ENCODE measurements around the gene ADGRV1.
"Not testable (repeated sequence)": the region's sequence is repeated elsewhere in the genome, so short reads cannot be mapped to it uniquely, and the experiment has no call there.

Gene ADGRV1

DNA sequence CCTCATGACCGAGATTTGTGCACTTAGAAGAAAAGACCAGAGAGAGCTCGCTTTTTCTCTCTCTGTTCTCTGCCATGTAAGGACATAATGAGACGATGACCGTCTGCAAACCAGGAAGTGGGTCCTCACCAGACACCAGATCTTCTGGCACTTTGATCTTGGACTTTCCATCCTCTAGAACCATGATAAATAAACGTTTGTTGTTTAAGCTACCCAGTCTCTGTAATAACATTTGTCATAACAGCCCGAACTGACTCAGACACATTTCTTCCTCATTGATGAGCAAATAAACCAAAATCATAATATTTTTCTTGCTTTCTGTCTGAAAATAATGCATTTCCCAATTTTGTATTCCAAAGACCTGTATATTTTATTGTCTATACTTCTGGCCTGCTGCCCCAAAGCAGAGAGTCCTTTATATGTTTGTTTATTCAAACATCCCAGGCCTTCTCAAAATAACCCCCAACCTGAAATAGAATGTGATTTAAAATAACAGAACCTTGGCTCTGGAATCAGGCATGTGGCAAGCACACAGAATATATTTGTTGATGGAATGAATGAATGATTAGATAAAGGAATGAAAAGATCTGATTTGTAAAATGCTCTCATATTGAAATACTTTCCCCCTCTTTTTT is 396.5 kb downstream of the ADGRV1 start:
- no peak for DNase-seq

GRCh38 chr5:90956511-90957097 is 398.0 kb downstream of the ADGRV1 start:
- no peak for DNase-seq

DNA sequence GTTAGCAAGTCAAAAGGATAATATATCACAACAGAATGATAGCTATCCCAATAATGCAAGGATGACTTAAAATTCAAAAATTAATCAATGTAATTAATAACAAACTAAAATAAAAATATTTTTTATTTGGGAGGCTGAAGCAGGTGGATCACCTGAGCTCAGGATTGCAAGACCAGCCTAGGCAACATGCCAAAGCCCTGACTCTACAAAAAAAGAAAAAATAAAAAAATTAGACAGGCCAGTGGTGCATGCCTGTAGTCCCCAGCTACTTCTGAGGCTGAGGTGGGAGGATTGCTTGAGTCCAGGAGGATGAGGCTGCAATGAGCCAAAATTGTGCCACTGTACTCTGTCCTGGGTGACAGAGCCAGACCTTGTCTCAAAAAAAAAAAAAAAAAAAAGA is 399.3 kb downstream of the ADGRV1 start:
- no peak for DNase-seq

GRCh38 chr5:90959262-90959661 is 400.7 kb downstream of the ADGRV1 start:
- DNase-seq, result no peak

- no peak for DNase-seq
Measured at GRCh38 chr5:90962481-90962880, 403.9 kb downstream of the ADGRV1 start.

DNA sequence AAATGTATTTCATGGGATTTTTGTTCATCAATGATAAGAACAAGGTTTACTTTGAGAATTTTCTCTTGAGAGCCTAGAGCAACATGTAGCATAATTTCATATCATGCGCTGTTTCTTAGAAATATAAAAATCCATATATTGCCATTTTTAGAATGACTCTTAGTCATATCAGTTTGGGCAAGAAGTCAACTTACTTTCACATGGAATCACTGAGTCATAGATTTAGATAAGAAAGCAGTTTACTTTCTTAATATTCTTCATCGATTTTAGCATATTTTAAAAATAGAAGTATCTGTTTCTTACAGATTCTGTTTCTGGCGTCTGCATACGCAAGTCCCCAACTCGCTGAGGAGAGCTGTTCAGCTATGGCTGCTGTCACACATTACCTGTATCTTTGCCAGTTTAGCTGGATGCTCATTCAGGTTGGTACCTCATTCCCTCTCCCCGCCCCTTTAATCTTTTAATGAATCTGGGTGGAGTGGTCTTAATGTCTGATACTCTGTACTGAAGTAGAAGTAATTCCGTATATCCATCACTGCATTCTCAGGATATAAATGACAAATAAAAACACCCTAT is 406.6 kb downstream of the ADGRV1 start:
- no peak for DNase-seq

DNA sequence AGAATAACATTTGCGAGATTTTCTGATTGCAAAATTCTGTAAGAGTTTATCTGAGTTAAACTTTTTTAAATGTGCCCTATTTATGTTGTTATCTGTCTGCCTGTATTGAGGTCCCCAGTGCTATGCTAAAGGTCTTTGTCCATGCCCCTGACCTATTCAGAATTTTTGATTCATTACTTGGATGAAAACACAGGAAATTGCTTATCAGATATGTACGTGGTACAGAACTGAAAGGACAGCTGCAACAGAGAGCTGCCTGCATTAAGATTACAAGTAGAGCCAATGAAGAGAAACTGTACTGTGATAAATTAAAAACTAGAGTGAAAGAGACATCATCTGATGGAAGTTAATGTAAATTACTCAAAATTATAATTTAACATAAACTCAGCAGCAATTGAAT is 408.8 kb downstream of the ADGRV1 start:
- DNase-seq, result no peak

- no peak for DNase-seq
Measured at GRCh38 chr5:90967851-90968250, 409.3 kb downstream of the ADGRV1 start.

- DNase-seq, result no peak
Measured at GRCh38 chr5:90968319-90968718, 409.7 kb downstream of the ADGRV1 start.

GRCh38 chr5:90969945-90970344 is 411.3 kb downstream of the ADGRV1 start:
- DNase-seq, result not testable (repeated sequence)

- no peak for DNase-seq
Measured at GRCh38 chr5:90981177-90981576, 422.6 kb downstream of the ADGRV1 start.

- DNase-seq, result no peak
Measured at GRCh38 chr5:90981821-90982220, 423.2 kb downstream of the ADGRV1 start.

DNA sequence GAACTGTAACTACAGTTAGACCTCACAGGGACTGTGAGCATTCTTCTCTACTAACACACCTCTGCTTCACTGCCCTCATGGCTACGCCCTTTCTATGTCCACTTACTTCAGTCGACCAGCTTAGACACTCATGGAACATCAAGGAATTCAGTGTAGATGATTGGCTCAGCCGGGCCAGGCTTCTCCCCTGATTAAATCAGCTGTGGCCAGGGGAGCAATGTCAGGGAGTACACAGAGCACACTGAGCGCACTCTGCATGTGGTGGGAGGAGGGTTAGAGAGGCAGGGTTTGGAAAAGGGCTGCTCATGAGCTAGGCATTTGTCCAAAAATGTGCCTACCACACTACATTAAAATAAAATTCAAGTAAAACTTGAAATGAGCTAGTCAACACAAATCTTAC is 424.0 kb downstream of the ADGRV1 start:
- no peak for DNase-seq

GRCh38 chr5:90983148-90983547 is 424.6 kb downstream of the ADGRV1 start:
- no peak for DNase-seq

DNA sequence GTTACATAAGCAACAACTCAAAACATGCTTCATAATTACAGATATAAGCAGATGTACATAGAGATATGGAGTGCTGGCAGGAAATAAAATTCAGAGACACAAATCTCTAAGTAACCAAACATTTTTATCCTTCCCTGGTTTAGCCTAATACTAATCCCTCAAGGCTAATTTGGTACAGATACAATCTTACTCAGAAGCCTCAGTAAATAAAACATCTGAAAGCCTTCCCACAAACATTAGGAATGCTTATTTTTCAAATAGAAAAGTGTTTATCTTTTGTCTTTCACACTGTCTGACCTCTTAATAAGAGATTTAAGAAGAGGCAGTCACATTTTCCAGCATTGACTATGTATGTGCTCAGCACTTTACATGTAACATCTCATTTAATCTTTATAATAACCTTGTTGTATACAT is 425.1 kb downstream of the ADGRV1 start:
- no peak for DNase-seq

GRCh38 chr5:90985341-90985740 is 426.7 kb downstream of the ADGRV1 start:
- DNase-seq, result no peak

GRCh38 chr5:90987726-90988125 is 429.1 kb downstream of the ADGRV1 start:
- DNase-seq, result no peak

- no peak for DNase-seq
Measured at GRCh38 chr5:90991201-90991600, 432.6 kb downstream of the ADGRV1 start.

DNA sequence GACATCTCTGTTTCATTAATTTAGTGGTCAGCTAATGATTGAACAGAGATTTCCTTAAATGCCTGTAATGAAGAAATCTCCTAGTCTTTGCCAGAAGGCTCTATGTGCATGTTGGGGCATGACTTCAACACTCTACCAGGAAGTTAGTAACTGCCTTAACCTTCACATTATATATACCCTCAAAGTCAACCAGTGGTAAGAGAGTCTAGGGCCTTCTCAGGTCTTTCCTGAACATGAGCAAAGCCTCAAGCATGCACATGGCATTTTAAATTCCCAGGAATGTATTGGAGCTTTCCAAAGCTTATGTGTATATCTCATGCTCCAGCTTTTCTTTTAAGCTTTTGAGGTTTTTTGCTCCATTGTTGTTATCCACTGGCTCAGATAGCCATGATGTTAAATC is 436.2 kb downstream of the ADGRV1 start:
- DNase-seq, result no peak

- DNase-seq, result no peak
Measured at GRCh38 chr5:90996089-90996488, 437.5 kb downstream of the ADGRV1 start.

GRCh38 chr5:90997082-90997481 is 438.5 kb downstream of the ADGRV1 start:
- DNase-seq, result no peak

DNA sequence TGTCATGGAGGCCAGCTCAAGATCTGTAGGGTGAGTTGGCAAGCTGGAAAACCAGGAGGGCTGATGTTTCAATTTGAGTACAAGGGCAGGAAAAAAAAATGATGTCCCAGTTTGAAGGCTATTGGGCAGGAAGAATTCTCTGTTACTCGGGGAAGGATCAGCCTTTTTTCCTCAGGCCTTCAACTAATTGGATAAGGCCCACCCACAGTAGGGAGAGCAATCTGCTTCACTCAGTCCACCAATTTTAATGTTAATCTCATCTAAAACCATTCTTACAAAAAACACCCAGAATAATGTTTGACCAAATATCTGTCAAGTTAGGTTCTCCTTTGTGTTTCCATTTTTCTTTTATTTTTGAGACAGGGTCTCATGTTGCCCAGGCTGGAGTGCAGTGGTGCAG is 442.1 kb downstream of the ADGRV1 start:
- no peak for DNase-seq

- DNase-seq, result no peak
Measured at GRCh38 chr5:91006713-91007112, 448.1 kb downstream of the ADGRV1 start.

DNA sequence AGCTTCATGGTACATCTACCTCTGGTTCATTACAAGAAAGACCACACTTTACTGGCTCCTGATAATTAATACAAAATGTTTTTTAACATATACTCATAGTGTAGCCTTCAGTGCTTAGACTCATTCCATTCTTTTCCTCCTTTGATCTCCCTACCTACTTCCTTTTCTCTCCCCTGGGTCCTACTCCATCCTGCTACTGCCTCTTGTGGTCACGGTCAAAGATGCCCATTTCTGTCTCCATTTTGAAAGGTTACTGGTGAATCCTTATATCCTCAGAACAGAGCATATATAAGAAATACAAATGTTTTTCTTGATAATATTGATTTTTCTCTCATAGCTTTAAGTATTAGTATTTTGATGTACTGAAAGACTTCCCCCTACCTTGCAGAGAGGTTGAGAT is 448.7 kb downstream of the ADGRV1 start:
- no peak for DNase-seq
